Transverse colon (tissue), 4 donors: Measurements from ENCODE around the gene ANHX. TPM values are rescaled to one million over a fixed set of nuclear protein-coding genes. Genes with fewer than 3 reads are reported as not detected.

Experiments used
- DNase-seq: peaks from one replicate; pipeline ENCODE4 v3.0.0-alpha.2; 2019
- H3K27ac ChIP-seq, 4 donors: fragments of 200-600 bp; sonication (generic); 2 replicates each; pipeline ENCODE4 v1.5.1; 2016 to 2018; ENCODE audit warnings: inconsistent platforms in 4 of 4
- H3K27me3 ChIP-seq: fragments of 200-600 bp; sonication (generic); 2 replicates; pipeline ENCODE4 v1.5.1; 2017; ENCODE audit warnings: inconsistent platforms
- H3K36me3 ChIP-seq, 4 donors: fragments of 200-600 bp; sonication (generic); 2 replicates each; pipeline ENCODE4 v1.5.1; 2017 to 2019; ENCODE audit warnings: inconsistent platforms in 4 of 4
- H3K4me1 ChIP-seq, 4 donors: fragments of 200-600 bp; sonication (generic); 2 replicates each; pipeline ENCODE4 v1.5.1; 2017 to 2020; ENCODE audit warnings: inconsistent platforms in 4 of 4
- H3K4me3 ChIP-seq, 4 donors: fragments of 200-600 bp; sonication (generic); 1 replicate in 1 of 4; 2 replicates in 3 of 4; pipeline versions ENCODE4 v1.5.1 to v1.6.1; 2017 to 2019; ENCODE audit warnings: inconsistent platforms in 4 of 4
- H3K9me3 ChIP-seq, 2 donors: fragments of 200-600 bp; sonication (generic); 2 replicates each; pipeline ENCODE4 v1.5.1; 2017 to 2019; ENCODE audit warnings: inconsistent platforms in 2 of 2
- CTCF ChIP-seq, 5 experiments: fragments of 200-600 bp in 3 of 5; fragments of 450-650 bp in 2 of 5; sonication (generic) in 3 of 5; IDR thresholded peaks; 1 replicate in 2 of 5; 2 replicates in 3 of 5; pipeline ENCODE4 v1.5.1; 2016 to 2017; ENCODE audit warnings: antibody characterized with exemption in 5 of 5, inconsistent platforms in 3 of 5, mild to moderate bottlenecking in 2 of 5, moderate library complexity in 1 of 5
- EP300 ChIP-seq: sonication (generic); formaldehyde crosslinking; IDR thresholded peaks from one replicate; pipeline ENCODE4 v1.6.1; 2017; ENCODE audit warnings: antibody characterized with exemption, low read depth
- POLR2A ChIP-seq: fragments of 450-650 bp; IDR thresholded peaks from one replicate; pipeline ENCODE4 v1.6.1; 2016; ENCODE audit warnings: antibody characterized with exemption, mild to moderate bottlenecking, moderate library complexity
- POLR2AphosphoS5 ChIP-seq, 3 donors: sonication (generic); formaldehyde crosslinking; IDR thresholded peaks; one replicate each; pipeline ENCODE4 v1.6.1; 2016; ENCODE audit warnings: antibody characterized with exemption in 3 of 3
- WGBS, 2 donors: methylation state at CpG; one replicate each; pipeline ENCODE4 v1.1.5; 2018; ENCODE audit warnings: low coverage in 1 of 2; 5-methylcytosine and 5-hydroxymethylcytosine counted together
- in situ Hi-C, 4 donors: fragments of 200-750 bp; cut with MboI; loops; one replicate each; pipeline versions ENCODE4 v1.15.0 to v1.15.1; 2017; ENCODE audit warnings: low sequenced_read_pairs in 3 of 4, low pct_ligation_motif_present in 1 of 4, low pct_unique_long_range_greater_than_20kb in 1 of 4
- intact Hi-C: fragments of 100-400 bp; cut with DNase I; formaldehyde crosslinking; loops from one replicate; pipeline ENCODE4 v1.15.1; 2023; ENCODE audit warnings: low total_unique reads
- total RNA-seq, 4 donors: library from RNA; depleted of rRNA; stranded (reverse); fragments of >200 nt; gene quantifications; one replicate each; pipeline ENCODE4 v1.1.0, GENCODE V29; 2016

ANHX gene
- total RNA-seq, 4 donors from 2014 or later = not detected

- intact Hi-C loops (no loop called here), in situ Hi-C loops (no loop called here)
- Histone ChIP-seq H3K27ac (no peak overlapping the region), H3K27me3 (no peaks in the 10 kb centered on the region), H3K4me3 (no peak overlapping the region), H3K4me1 (no peaks in the 10 kb centered on the region), H3K9me3 (peaks cover 33 to 44% of the 10 kb centered on the region in 2 donors), H3K36me3 (no peaks in the 10 kb centered on the region)
- TF ChIP-seq EP300 (no peak), CTCF (IDR thresholded peaks at IDR 0.05) (no peak), POLR2AphosphoS5 (IDR thresholded peaks at IDR 0.05) (no peak), POLR2A (no peak)
- 50 to 100% methylated on average over 1 of the region's 3 CpGs for WGBS, 2 donors
- no peak for DNase-seq
These were observed 18.5 kb downstream of the ANHX start for GRCh38 chr12:133217219-133217618.

- 67% methylated on average over 3 of the region's 3 CpGs; no CpG with 5 or more reads in 1 of the 2 donors for WGBS, 2 donors
- no peak overlapping the region for H3K27ac ChIP-seq
- no peak overlapping the region for H3K4me3 ChIP-seq
- H3K36me3 ChIP-seq = no peaks in the 10 kb centered on the region
- H3K27me3 ChIP-seq = no peaks in the 10 kb centered on the region
- TF ChIP-seq CTCF (IDR thresholded peaks at IDR 0.05) (no peak), EP300 (no peak), POLR2AphosphoS5 (IDR thresholded peaks at IDR 0.05) (no peak), POLR2A (no peak)
- in situ Hi-C loops (no loop called here), intact Hi-C loops (no loop called here)
- DNase-seq = no peak
- no peaks in the 10 kb centered on the region for H3K4me1 ChIP-seq
- H3K9me3 ChIP-seq = peaks cover 38 to 59% of the 10 kb centered on the region in 2 donors
These were observed 20.0 kb downstream of the ANHX start for GRCh38 chr12:133215724-133216123.

GRCh38 chr12:133206390-133206789, 29.3 kb downstream of the ANHX start:
- Histone ChIP-seq H3K36me3 (peaks cover 7 to 30% (median 21%) of the 10 kb centered on the region in 4 donors), H3K4me1 (no peaks in the 10 kb centered on the region), H3K9me3 (peaks cover 93 to 100% of the 10 kb centered on the region in 2 donors), H3K4me3 (no peak overlapping the region), H3K27me3 (no peaks in the 10 kb centered on the region), H3K27ac (no peak overlapping the region)
- in situ Hi-C loops (no loop called here), intact Hi-C loops (no loop called here)
- no peak for DNase-seq
- WGBS, 2 donors = 95 to 100% methylated on average over 2 of the region's 2 CpGs
- TF ChIP-seq CTCF (IDR thresholded peaks at IDR 0.05) = no peak

- Histone ChIP-seq H3K9me3 (peaks cover 91 to 98% of the 10 kb centered on the region in 2 donors), H3K27ac (no peak overlapping the region), H3K36me3 (peaks cover 7 to 45% (median 28%) of the 10 kb centered on the region in 4 donors), H3K4me3 (no peak overlapping the region), H3K4me1 (no peaks in the 10 kb centered on the region), H3K27me3 (no peaks in the 10 kb centered on the region)
- no peak for DNase-seq
- 100% methylated on average over 1 of the region's 1 CpG for WGBS, 2 donors
- TF ChIP-seq EP300 (no peak), POLR2A (no peak), POLR2AphosphoS5 (IDR thresholded peaks at IDR 0.05) (no peak), CTCF (IDR thresholded peaks at IDR 0.05) (no peak)
- intact Hi-C loops = no loop called here
- in situ Hi-C loops = no loop called here
These were observed 31.4 kb downstream of the ANHX start for GRCh38 chr12:133204264-133204603.
